Inflammatory macrophage (primary cell): ENCODE results near the gene DCT.
"Not testable (repeated sequence)": the region's sequence is repeated elsewhere in the genome, so short reads cannot be mapped to it uniquely, and the experiment has no call there.

ENCODE experiments used
- DNase-seq, 2 donors: peaks; one replicate each; pipeline ENCODE4 v3.0.0-alpha.2; 2020 to 2022
- total RNA-seq, 18 experiments: gene quantifications; one replicate each; lab custom pipeline; 2026; ENCODE audit warnings: mixed read lengths in 6 of 18, inconsistent platforms in 2 of 18; lab: John Stamatoyannopoulos, UW

Gene DCT
- 0 to 0.16 (median 0.04) reads per million in 18 experiments for total RNA-seq

GRCh38 chr13:94479616-94480015, at the start of gene DCT:
TSS of gene DCT (minus strand) at chr13:94479682. CDS start at chr13:94479255, 427 bp downstream.
- DNase-seq: no peak

DNA sequence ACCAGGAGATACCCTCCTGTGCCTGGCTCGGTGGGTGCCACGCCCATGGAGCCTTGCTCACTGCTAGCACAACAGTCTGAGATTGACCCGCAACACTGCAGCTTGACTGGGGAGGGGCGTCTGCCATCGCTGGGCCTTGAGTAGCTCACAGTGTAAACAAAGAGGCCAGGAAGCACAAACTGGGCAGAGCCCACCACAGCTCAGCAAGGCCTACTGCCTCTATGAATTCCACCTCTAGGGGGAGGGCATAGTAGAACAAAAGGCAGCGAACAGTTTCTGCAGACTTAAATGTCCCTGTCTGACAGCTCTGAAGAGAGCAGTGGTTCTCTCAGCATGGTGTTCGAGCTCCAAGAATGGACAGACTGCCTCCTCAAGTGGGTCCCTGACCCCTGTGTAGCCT, 47.5 kb upstream of the DCT start:
- DNase-seq: not testable (repeated sequence)

DNA sequence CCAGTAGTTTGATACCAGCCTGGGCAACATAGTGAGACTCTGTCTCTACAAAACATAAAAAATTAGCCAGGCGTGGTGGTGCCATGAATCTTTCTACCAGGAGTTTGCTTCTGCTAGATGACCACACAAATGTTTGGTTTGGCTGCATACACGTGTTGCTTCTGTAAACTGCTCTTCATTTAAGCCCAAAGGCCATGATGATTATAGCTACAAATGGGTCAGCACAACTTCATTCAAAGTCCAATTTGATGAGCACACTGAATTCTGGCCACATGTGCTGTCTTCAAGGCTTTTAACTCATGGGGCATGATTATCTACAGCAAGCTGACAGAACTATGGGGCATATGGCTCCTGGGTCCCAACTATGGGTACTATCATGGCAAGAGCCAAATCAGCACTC, 46.3 kb upstream of the DCT start:
- no peak for DNase-seq

DNA sequence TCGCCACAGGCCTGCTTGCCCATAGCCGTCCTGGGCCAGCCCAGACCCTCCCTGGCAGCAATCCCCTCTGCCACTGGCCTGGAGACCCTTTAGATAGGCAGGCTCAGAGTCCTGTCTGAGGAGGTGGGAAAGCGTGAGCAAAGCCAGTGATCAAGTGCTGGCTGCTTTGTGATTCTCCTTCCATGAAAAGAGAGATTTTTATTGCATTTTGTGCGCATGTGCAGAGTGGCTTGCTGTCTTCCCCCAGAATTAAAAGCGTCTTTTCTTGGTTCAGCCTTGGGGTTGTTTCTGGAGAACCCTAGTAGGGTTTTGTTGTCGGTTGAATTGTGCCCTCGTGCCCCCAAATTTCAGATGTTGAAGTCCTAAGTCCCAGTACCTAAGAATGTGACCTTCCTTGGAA, 44.9 kb upstream of the DCT start:
- no peak for DNase-seq

- no peak for DNase-seq
These were observed 40.5 kb upstream of the DCT start for GRCh38 chr13:94520001-94520400.

DNA sequence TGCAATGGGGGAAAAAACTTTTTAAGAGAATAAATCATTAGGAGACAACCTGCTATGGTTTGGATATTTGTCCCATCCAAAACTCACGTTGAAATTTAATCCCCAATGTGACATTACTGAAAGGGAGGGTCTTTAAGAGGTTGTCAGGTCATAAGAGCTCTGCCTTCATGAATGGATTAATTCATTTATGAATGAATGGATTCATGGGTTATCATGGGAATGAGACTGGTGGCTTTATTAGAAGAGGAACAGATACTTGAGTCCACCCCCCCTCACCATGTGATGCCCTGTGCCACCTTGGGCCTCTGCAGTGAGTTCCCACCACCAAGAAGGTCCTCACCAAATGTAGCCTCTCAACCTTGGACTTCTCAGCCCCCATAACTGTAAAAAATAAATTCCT, 37.0 kb upstream of the DCT start:
- no peak for DNase-seq

GRCh38 chr13:94515911-94516310, 36.4 kb upstream of the DCT start:
- DNase-seq: no peak

DNA sequence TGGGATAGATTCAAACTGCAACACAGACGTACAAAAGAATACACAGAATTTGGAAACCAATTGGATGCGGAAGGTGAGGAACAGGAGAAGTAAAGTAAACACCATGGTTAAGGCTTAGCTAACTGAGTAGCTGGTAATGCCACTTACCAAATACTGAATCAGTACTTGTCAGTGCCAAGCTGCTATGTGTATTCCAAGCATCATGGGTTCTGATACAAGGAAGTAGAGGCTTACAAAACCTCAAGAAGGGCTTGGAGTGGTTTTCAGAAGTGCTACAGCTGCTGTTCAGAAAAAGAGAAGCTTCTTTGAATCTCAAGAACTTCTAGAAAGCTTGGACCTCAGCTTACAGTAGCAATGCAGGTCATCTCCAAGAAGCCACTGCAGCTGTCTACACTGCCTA, 35.9 kb upstream of the DCT start:
- DNase-seq: peak; percentile 44 to 49

GRCh38 chr13:94513026-94513425, 33.5 kb upstream of the DCT start:
- DNase-seq: no peak

GRCh38 chr13:94505730-94506129, 26.2 kb upstream of the DCT start:
- no peak for DNase-seq

DNA sequence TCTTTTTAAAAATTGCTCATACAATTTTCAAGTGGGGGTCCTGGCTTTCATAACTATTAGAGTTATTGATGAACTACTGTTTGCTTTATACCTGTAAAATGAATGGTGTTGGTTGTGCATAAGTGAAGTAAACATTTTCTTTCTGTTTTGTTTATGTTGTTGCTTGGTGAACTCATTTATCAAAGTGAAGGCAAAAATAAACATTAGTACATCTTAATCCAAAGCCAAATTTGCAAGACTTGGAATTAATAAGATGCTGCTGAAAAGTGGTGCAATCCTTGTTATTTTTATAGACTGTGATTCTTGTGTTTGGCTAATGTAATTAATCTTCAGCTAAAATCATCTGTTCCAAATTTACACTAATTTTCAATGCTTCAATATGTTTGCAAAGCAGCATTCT, 24.4 kb upstream of the DCT start:
- DNase-seq: no peak

DNA sequence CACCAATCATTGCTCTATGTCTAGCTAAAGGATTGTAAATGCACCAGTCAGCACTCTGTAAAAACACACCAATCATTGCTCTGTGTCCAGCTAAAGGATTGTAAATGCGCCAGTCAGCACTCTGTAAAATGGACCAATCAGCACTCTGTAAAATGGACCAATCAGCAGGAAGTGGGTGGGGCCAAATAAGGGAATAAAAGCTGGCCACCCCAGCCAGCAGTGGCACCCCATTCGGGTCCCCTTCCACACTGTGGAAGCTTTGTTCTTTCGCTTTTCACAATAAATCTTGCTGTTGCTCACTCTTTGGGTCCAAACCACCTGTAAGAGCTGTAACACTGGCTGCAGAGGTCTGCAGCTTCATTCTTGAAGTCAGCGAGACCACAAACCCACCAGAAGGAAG, 19.3 kb upstream of the DCT start:
- DNase-seq: not testable (repeated sequence)

DNA sequence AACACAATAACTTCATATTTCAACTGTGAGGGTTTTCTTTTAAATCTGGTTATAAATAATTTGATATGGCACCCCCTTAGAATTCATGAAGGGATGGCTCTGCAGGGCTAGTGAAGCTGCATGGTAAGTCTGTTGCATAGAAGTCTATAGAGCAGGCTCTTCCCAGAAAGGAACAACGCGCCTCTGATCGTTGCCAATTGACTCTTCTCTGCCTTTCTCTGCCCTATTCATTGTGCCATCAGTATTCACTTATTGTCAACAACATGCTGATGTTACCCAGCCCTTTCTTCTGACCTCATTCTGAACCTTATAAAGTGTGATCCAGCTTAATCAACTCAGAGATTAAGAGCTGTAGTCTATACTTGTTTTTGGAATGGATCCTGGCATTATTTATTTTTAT, 16.3 kb upstream of the DCT start:
- DNase-seq: no peak

GRCh38 chr13:94494026-94494425, 14.5 kb upstream of the DCT start:
- DNase-seq: no peak

- no peak for DNase-seq
These were observed 7.6 kb upstream of the DCT start for GRCh38 chr13:94487043-94487442.

DNA sequence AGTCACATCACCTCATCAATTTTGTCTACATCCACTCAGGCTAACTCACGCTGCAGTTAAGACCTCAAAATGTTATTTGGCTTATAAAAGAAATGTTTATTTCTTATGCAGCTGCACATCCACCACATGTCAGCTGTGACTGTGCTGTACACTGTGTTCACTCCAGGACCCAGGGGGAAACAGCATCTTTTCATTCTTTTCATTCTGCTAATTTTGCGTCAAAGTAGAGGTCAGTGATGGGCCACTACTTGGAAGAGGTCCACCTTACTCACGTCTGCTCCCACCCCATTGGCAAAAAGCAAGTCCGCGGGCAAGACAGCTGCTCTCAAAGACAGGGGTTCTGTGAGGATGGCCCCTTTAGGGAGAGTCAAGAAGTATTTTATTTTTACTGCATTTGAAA, 4.5 kb upstream of the DCT start:
- no peak for DNase-seq

DNA sequence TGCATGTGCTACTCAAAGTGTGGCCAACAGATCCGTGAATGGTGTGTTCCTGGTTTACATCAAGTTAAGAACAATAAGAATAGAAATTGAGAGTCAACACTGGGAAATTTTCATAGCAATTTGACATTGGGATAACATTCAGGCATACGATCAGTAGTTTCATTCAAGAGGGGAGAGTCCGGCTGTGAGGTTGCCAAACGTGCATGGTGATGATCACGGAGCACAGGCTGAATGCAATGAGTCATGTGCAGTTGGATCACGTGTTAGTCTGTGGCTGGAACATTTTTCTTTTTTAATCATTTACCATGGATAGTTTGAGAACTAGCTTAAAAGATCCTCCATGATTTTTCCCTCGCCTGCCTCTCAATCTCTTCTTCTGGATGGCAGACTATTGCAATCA, 2.5 kb upstream of the DCT start:
- no peak for DNase-seq

DNA sequence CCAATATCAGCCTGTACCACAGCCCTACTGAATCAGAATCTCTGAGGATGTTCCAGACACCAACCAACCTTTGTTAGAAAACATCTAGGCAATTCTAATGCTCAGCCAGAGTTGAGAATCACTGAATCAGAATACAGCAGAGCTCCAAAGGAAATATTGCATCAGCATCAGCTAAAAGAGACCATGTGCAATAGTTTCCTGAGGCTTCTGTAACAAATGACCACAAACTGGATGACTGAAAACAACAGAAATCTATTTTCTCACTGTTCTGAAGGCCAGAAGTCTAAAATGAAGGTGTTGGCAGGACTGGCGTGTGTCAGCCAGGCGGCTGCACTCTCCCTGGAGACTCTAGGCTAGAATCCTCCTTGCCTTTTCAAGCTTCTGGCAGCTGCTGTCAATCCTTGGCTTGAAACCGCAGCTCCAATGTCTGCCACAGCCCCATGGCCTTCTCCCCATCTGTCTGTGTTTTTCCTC, 1.2 kb upstream of the DCT start:
- DNase-seq: peak; percentile 47 to 71

- no peak for DNase-seq
These were observed 569 bp downstream of the DCT start for GRCh38 chr13:94478913-94479312.

GRCh38 chr13:94470126-94470525, 9.4 kb downstream of the DCT start:
- no peak for DNase-seq

GRCh38 chr13:94464771-94465170, 14.7 kb downstream of the DCT start:
- DNase-seq: no peak

- no peak for DNase-seq
These were observed 16.8 kb downstream of the DCT start for GRCh38 chr13:94462670-94463069.

- DNase-seq: no peak
These were observed 20.4 kb downstream of the DCT start for GRCh38 chr13:94459116-94459515.

GRCh38 chr13:94455414-94455813, 24.1 kb downstream of the DCT start:
- DNase-seq: no peak

DNA sequence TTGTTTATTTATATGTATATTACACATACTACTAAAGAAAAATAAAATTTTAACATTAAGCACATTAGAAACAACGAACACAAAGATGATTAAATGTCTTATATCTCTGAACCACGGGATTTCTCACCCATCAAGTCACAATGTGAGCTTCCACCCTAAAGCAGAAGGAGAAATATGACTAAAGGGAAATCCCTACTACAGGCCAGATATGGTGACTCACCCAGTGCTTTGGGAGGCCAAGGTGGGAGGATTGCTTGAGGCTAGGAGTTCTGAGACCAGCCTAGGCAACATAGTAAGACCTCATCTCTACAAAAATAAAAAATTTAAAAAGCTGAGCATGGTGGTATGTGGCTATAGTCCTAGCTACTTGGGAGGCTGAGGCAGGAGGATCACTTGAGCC, 24.6 kb downstream of the DCT start:
- peak in 1 of 2 donors; percentile 17 for DNase-seq

DNA sequence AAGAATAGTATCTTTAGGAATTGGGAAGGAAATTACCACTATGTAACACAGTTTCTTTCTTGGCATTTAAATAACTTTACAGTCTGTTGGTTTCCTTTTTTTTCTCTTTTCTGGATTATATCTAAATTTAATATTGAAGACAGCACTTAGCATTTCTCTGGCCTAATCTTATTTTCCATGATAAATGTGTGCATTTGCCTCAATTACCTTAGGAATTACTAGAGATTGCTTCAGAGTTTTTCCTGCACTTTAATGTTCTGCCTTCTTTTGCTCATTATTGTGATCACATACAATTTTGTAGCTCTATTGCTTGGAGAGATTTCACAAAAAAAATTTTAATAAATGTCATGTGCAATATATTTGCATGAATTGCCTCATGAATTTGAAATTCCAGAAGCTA, 25.1 kb downstream of the DCT start:
- no peak for DNase-seq
